HG03196 (cell line): ENCODE results near the gene PDIA5.

Experiments used
- ATAC-seq: cut with Tn5 transposase; IDR thresholded peaks from one replicate; pipeline ENCODE4 v1.9.1; 2021; ENCODE audit not compliant: unreplicated experiment

Gene PDIA5

DNA sequence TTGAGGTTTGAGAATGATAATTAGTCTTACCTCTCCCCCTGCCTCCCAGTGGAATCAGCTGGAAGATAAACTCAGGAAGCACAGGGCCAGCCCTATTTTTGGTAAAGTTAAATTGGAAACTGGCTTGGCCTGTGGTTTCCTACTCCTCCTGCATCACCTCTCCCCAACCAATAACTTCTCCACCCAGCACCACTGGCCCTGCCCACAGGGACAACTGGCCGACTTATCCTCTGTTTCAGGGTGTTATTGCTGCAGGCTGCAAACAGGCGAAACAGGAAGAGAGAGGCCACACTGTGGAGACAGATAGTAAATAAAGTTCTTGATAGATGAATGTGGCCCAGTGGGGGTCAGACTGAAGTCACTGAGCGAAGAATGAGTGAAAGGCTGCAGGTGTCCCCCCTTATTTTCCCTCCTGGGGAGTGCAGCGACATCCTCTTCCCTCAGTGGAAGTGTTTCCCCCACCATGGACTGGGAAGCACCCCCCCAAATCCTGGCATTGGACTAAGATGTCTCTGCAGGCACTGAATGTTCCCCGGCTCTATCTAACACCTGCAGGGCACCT is 47.1 kb downstream of the PDIA5 start:
- no peak for ATAC-seq

- ATAC-seq, result no peak
Measured at GRCh38 chr3:123116116-123116515, 49.3 kb downstream of the PDIA5 start.

DNA sequence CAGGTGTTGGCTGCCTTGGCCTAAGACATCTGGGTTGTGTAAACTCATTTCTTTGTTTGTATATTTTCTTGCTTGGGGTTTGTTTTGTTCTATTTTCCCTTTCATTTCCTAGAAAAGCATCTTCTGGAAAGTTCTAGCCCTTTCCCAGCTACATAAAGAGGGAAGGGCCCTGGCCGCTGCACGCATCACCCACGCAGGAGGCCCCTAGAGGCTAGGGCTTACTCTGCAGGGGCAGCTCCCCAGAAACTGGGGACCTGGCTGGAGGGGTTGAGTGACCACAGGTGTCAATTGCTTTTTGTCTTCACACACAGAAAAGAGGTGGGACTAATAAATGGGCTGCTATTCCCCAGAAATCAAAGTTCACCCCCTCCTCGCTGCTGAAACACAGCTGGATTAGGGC is 52.6 kb downstream of the PDIA5 start:
- no peak for ATAC-seq

GRCh38 chr3:123119802-123120201 is 53.0 kb downstream of the PDIA5 start:
- ATAC-seq, result no peak

- no peak for ATAC-seq
Measured at GRCh38 chr3:123120573-123120972, 53.7 kb downstream of the PDIA5 start.

DNA sequence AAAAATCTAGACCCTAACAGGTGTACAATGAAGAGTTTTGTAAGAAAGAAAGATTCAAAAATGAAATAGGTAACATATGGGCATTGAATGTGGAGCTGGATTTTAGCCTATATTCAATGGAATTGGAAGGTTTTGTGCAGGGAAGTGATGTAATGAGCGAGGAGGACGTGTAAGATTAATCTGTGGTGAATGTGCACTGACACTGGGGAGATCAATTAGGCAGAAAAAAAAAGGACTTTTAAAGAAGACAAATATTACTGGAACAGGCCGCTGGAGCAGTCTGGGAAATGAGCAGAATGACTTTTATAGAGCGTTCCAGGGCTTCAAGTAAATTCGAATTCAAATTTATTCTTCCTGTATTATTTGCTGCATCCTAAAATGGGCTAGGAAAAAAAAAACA is 55.2 kb downstream of the PDIA5 start:
- no peak for ATAC-seq

DNA sequence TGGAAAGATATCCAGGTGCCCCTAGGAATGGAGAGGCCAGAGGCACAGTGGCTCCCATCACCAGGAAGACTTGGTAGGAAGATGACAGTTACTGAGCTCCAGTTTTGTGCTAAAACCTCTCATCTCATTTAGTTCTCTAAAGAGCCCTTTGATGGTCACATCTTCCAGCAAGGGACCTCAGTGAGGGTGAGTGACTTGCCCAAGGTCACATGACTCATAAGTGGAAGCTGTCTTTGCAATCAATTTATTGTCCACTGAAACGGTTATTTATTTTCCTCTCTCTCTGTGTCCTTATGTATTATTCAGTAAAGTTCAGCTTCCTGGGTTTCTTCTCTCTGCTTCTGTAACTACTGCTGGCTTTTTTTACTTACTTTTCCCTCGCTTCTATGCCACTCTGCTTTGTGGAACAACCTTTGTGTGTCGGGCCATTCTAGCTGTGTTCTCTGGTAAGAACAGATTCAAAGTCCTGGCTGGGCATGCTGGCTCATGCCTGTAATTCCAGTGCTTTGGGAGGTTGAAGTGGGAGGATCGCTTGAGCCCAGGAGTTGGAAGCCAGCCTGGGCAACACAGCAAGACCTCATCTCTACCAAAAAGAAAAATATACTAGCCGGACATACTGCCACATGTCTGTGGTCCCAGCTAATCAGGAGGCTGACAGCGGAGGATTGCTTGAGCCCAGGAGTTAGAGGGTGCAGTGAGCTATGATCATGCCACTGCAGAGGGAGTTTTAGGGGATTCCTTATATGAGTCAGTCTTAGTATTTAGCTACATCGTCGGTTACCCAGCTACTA is 55.9 kb downstream of the PDIA5 start:
- ATAC-seq, result no peak

DNA sequence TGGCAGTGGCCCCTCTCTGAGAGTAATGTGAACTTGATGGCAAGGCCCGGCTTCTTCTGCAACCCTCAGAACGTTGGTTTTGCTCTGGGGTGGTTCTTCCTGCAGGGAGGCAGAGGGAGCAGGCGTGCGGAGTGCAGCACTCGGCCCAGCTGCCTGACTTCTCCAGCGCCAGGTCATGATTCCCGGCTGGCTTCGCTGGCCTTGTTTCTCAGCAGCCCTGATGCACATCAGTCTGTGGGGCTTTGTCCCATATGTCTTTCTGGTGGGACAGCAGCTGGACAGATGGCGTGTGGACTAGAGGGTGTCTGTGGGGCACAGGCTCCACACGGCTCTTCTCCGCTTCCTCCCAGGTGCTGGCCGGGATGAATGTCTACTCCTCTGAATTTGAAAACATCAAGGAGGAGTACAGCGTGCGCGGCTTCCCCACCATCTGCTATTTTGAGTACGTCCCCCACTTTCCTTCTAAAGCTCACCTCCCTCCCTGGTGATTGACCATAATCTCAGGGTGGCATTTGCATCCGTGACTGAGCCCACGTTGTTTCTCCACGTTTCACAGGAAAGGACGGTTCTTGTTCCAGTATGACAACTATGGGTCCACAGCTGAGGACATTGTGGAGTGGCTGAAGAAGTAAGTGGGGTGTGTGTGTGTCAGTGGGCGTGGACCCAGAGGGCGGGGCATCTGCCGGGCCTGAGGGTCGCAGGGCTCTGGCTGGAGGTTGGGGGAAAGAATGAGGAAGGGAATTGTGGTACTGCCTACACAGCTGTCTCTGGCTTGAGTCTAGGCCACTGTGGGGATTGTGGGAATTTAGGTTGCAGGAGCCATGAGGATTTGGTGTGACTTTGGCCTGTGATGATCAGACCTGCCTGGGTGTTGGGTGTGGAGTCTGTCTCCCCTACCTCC is 57.1 kb downstream of the PDIA5 start:
- ATAC-seq, result no peak

- no peak for ATAC-seq
Measured at GRCh38 chr3:123124971-123125370, 58.1 kb downstream of the PDIA5 start.

- ATAC-seq, result no peak
Measured at GRCh38 chr3:123126031-123126430, 59.2 kb downstream of the PDIA5 start.

DNA sequence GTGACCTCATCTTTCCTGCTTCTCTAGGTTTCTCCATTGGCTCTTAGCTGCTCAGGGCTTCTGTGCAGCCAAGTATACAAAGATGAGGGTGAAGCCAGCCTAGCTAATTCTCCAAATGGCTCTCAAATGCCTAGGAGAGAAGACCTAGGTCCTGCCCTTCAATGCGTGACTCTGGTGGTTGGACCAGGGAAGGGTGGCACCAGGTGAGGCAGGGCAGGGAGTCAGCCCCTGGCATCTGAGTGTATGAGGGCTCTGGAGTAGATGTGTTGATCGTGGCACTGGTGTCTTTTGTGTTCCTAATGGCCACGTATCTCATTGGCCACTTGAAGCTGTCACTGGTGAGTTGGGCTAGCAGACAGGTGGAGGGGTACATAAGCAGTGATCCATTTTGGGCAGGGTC is 59.8 kb downstream of the PDIA5 start:
- no peak for ATAC-seq

DNA sequence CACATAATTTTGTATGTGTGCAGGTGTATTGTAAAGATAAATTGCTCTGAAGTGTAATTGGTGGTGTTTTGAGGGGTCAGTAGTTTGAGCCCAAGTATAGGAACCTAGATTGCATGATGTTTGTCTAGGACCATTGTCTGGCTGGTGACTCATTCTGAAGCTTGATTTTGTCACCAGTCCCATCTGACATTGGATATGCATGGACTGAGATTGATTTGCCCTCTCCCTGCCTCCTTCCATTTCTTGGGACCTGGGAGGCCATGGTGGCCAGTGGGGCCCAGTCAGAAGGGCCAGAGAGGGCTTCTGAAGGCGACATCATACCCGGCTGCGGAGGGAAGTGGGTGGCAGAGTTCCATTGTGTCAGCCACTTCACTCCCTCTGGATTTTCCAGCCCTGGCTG is 62.3 kb downstream of the PDIA5 start:
- ATAC-seq, result no peak

DNA sequence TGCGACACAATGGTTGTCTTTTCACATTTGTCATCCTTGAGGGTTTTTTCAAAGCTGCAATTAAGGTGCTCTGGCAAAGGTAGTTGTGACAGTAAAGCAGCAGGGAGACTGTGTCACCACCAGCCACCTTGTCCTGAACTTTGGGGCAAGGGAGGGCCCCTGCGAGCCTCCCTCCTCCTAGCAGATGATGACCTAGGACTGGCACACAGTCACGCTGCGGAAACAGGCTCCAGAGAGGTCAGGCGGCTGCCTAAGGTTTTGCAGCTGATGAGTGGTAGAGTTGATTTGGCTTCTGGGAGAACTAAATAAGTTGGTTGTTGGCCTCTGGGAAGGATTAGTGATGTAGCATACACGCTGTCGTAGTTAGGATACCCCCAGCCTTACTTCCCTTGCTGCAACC is 62.7 kb downstream of the PDIA5 start:
- no peak for ATAC-seq

DNA sequence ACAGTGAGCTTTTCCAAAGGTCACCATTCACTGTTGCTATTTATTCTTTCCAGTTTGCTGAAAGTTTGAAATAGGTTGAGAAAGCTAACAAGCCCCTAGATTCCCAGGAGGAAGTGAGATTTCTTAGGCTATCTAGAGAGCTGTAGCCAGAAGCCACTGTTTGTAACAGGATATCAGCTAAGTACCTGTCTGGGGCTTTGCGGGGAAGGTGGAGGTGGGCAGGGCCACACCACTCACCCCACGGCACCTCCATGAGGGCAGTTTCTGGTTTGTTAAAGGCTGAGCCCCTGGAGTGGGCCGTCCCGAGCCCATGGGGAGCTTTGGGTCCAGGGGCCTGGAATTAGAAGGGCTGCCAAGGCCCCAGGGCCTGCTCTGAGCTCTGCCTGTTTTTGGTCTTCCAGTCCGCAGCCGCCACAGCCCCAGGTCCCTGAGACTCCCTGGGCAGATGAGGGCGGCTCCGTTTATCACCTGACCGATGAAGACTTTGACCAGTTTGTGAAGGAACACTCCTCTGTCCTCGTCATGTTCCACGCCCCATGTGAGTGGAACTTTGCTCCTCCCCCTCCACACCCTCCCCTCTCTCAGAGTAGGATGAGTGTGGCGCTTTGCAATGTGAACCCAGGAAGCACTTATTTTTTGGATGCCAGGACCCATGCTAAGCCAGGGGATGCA is 63.4 kb downstream of the PDIA5 start:
- ATAC-seq, result no peak

DNA sequence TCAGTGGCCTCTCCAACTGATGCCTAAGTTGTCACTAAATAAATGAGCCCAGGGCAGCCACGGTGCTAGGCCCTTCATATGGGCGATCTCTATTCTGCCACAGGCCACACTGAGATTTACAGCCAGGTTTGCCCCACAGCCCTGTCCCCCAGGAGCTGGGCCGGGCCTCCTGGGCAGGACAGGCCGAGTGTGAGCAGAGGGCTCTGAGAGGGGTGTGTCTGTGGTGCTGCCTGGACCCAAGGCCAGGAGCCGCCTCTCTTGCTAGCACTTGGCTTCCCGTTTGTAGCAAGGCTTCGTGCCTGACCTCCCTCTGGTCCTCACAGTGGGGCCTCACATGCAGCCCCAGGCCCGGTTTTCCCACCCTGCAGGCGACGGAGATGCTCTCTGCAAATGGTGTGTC is 67.8 kb downstream of the PDIA5 start:
- ATAC-seq, result no peak

- no peak for ATAC-seq
Measured at GRCh38 chr3:123137001-123137400, 70.2 kb downstream of the PDIA5 start.

DNA sequence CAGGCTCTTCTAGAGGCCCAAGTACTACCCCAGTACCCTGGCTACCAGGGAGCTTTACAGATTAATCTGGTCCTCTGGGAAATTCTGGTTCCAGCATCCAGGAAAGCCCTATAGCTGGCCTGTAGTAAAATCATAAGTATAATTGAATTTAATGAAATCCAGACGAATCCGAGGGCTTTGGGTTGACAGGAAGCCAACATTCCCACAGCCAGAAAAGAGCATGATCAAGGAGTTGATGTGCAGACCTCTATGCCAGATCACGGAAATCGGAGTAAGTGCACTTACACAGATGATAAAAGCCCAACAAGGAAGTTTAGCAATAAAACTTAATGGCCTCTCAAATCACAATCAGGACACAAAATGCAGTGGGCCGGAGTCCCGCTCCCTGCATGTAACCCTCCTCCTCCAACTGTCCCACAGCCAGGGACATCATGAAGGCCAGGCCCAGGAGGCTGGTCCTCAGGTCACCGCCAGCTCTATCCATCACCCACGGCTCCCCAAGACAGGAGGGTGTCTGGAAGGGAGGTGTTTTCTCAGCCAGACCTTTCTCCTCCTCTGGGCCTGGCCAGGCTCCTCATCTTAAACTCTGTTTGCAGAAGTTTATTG is 72.1 kb downstream of the PDIA5 start:
- no peak for ATAC-seq

GRCh38 chr3:123139522-123139921 is 72.7 kb downstream of the PDIA5 start:
- no peak for ATAC-seq

DNA sequence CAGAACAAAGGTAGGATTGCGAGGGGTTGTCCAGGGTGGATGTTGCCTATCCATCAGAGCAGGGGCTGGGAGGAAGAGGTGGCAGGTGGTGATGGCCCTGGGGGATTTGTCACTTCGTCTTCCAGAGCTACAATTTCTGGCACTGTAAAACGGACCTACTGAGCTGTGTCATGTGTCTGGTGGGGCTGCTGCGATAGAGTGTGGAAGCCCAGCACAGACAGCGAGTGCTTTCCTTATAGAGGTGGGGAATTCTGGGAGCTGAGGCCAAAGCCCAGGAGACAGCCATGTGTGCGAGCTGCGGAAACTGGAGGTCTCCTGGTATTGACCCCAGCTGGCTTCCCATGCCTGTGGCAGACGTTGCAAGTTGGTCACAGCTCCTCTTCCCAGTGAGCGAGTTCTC is 73.7 kb downstream of the PDIA5 start:
- no peak for ATAC-seq

- no peak for ATAC-seq
Measured at GRCh38 chr3:123141276-123141675, 74.5 kb downstream of the PDIA5 start.
